ENCODE measurements around the gene ANKRD33B.

DNA sequence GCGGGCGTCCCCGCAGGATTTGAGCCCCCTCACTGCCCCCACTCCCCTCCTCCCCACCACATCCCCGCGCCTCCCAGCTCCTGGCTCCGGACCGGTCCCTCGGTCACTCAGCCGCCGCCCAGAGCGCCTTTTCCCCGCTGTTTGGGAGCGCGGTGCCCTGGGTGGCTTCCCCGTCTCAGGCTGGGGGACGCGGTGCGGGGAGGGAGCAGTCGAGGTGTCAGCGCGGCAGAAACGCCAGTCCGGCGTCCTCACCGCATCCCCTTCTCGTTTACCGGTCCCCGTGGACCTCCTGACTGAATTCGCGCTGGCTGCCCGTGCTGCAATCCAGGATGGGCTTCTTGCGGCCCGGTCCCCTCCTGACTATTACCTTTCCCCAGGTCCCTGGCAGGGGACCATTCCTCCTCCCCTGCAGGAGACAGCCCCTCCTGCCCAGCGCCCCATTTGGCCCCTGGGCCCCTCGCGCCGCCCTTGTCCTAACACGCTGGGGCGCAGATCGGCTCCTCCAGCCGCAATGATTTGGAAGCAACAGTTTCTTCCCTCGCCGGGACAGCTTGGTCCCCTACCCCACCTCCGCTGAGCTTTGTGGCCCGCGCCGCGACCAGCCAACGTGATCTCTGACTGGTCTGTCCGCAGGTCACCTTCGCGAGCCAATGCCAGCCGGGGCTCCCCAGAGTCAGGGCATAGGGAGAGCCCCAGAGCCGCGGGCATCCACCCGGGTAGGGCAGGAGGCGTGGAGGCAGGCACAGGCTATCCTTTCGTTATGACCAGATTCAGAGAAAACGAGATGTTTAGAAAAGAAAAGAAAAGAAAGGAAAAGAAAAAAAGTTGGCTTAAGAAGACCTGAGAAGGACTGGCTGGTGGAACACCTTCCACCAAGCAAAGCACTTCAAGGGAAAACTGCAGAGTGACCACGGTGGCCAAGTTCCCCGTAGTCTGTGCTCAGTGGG lies 1.2 kb downstream of the ANKRD33B start:
- TF ChIP-seq CTCF (IDR thresholded peaks at IDR 0.05) = no peak
- TF ChIP-seq EP300 (IDR thresholded peaks at IDR 0.05) = peak in 1 of 2 donors; percentile 6

Data from tibial nerve (tissue), 4 donors.